ENCODE results near the gene TOMM20.

DNA sequence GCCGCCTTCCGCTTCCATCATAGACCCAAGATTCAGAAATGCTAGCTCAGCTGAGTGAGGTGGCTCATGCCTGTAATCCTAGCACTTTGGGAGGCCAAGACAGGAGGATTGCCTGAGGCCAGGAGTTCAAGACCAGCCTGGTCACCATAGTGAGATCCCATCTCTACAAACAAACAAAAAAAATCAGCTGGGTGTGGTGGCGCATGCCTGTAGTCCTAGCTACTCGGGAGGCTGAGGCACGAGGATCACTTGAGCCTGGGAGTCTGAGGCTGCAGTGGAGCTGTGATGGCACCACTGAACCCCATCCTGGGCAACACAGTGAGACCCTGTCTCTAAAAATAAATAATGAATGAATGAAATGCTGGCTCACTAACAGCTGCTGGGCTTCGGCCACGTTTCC is 39.7 kb downstream of the TOMM20 start:
- TF ChIP-seq, protein P1, sequence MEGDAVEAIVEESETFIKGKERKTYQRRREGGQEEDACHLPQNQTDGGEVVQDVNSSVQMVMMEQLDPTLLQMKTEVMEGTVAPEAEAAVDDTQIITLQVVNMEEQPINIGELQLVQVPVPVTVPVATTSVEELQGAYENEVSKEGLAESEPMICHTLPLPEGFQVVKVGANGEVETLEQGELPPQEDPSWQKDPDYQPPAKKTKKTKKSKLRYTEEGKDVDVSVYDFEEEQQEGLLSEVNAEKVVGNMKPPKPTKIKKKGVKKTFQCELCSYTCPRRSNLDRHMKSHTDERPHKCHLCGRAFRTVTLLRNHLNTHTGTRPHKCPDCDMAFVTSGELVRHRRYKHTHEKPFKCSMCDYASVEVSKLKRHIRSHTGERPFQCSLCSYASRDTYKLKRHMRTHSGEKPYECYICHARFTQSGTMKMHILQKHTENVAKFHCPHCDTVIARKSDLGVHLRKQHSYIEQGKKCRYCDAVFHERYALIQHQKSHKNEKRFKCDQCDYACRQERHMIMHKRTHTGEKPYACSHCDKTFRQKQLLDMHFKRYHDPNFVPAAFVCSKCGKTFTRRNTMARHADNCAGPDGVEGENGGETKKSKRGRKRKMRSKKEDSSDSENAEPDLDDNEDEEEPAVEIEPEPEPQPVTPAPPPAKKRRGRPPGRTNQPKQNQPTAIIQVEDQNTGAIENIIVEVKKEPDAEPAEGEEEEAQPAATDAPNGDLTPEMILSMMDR (IDR thresholded peaks at IDR 0.05), result no peak
- TF ChIP-seq REST (IDR thresholded peaks at IDR 0.05; ENCODE audit: insufficient read depth in 1 of 2, low read depth in 2 of 2, low read length in 1 of 2), result no peak
- TF ChIP-seq SIN3A (IDR thresholded peaks at IDR 0.05; ENCODE audit: borderline replicate concordance, insufficient read depth, low read depth, low read length), result no peak
- no peak for TF ChIP-seq TCF7L2 (IDR thresholded peaks at IDR 0.05; ENCODE audit: low read depth, low read length)
- TF ChIP-seq POLR2AphosphoS5 (IDR thresholded peaks at IDR 0.05; ENCODE audit: low read depth, low read length), result no peak
